Choroid plexus epithelial cell (primary cell): ENCODE measurements around the gene PCBP1.
"Not testable (repeated sequence)": the region's sequence is repeated elsewhere in the genome, so short reads cannot be mapped to it uniquely, and the experiment has no call there.

Source experiments
- DNase-seq: peaks from one replicate; pipeline ENCODE4 v3.0.0-alpha.2; 2010; ENCODE audit warnings: low read depth
- H3K4me3 ChIP-seq: 2 replicates; pipeline ENCODE4 v1.5.1; 2011; ENCODE audit warnings: low read depth, mild to moderate bottlenecking, control low read depth, low read length, moderate library complexity
- TF ChIP-seq, protein P1 (sequence below): conservative IDR thresholded peaks from 2 replicates; pipeline ENCODE4 v1.5.1; 2011; ENCODE audit warnings: low read depth, mild to moderate bottlenecking, control low read depth, inconsistent platforms, low read length, moderate library complexity

The PCBP1 gene

DNA sequence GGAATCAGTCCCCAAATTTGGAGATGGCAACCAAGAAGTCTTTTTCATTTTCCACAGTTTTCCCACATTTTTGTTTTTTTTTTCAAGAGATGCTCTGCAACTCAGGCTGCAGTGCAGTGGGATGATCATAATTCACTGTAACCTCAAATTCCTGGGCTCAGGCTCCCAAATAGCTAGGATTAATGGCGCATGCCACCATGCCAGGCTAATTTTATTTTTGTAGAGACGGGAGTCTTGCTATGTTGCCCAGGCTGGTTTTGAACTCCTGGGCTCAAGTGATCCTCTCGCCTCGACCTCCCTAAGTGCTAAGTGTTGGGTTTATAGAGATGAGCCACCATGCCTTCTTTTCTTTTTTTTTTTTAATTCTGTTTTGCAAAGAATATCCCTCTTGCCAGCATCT lies 35.2 kb downstream of the PCBP1 start:
- H3K4me3 ChIP-seq: no peak overlapping the region
- TF ChIP-seq, protein P1, sequence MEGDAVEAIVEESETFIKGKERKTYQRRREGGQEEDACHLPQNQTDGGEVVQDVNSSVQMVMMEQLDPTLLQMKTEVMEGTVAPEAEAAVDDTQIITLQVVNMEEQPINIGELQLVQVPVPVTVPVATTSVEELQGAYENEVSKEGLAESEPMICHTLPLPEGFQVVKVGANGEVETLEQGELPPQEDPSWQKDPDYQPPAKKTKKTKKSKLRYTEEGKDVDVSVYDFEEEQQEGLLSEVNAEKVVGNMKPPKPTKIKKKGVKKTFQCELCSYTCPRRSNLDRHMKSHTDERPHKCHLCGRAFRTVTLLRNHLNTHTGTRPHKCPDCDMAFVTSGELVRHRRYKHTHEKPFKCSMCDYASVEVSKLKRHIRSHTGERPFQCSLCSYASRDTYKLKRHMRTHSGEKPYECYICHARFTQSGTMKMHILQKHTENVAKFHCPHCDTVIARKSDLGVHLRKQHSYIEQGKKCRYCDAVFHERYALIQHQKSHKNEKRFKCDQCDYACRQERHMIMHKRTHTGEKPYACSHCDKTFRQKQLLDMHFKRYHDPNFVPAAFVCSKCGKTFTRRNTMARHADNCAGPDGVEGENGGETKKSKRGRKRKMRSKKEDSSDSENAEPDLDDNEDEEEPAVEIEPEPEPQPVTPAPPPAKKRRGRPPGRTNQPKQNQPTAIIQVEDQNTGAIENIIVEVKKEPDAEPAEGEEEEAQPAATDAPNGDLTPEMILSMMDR: no peak
- no peak for DNase-seq

DNA sequence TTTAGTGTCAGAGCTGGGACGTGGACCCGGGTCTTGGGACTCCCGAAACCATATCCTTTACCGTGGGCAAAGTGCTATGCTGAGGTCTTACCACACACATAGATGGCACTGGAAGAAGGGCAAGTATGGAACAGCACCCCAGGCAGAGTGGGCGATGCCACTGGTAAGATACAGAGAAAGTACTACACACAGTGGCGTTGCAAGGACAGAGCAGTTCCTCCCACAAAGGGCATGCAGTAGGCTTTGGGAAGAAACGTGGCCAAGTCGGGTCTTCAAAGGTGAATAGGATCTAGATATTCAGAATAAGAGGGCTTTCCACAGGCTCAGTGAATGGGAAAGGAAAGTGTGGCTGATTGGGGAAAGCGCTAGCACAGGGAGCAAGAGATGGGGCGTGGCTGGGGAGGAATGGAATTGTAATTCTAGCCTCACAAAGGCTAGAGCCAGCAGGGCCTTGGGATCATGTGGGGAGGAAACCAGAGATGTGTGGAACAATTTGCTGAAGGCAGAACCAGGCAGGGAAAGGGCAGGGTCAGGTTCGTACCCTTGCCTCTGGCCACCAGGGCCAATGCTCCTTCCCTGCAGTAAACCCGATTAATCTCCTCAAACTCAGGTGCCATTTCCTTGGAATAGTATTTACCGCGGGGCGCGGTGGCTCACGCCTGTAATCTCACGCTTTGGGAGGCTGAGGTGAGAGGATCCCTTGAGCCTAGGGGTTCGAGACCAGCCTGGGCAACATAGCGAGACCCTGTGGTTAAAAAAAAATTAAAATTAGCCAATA lies 36.0 kb downstream of the PCBP1 start:
- peak overlapping the region; percentile 66 for H3K4me3 ChIP-seq
- TF ChIP-seq, protein P1: no peak
- DNase-seq: peak; percentile 77

DNA sequence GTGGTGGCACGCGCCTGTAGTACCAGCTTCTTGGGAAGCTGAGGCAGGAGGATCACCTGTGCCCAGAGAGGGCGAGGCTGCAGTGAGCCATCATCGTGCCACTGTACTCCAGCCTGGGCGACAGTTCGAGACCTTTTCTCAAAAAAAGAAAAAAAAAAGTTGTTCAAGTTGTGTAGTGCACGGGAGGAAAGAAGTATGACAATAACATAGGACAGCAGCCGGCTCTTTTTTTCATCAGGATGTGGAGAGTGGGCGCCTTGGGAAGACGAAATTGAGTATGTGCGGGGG lies 36.5 kb downstream of the PCBP1 start:
- peak overlapping the region; percentile 66 for H3K4me3 ChIP-seq
- TF ChIP-seq, protein P1: no peak
- no peak for DNase-seq

DNA sequence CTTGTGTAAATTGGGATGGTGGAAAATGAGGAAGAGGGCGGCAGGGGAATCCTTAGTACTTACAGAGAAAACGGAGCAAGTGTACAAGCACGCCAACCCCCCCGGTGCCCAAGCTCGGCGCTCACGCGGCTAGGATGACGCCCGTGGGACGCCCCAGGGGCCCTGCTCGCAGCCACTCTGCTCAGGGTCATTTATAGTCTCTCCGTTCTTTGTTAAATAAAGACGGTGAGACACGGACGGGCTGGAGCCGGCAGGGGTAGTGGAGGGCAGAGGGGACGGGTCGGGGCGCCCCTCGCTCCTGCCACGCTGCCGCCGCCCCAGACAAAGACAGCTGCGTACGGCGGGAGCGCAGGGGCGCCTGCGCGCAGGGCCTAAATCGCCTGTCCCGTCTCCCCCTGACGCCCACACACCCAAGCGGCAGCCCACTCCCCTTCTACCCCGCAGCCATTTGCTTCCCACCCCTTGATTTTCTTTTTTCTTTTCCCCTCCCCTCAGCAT lies 37.8 kb downstream of the PCBP1 start:
- peak overlapping the region; percentile 66 for H3K4me3 ChIP-seq
- TF ChIP-seq, protein P1: no peak
- DNase-seq: peak; percentile 68

DNA sequence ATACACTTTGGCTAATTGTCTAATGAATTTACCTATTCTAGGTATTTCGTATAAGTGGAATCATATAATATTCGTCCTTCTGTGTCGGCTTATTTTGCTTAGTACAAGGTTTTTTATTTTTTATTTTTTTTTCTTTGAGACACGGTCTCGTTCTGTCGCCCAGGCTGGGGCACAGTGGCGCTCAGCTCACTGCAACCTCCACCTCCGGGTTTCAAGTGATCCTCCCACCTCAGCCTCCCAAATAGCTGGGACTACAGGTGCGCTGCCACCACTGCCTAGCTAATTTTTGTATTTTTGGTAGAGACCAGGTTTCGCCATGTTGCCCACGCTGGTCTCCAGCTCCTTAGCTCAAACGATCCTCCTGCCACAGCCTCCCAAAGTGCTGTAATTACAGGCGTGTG lies 38.2 kb downstream of the PCBP1 start:
- DNase-seq: no peak

DNA sequence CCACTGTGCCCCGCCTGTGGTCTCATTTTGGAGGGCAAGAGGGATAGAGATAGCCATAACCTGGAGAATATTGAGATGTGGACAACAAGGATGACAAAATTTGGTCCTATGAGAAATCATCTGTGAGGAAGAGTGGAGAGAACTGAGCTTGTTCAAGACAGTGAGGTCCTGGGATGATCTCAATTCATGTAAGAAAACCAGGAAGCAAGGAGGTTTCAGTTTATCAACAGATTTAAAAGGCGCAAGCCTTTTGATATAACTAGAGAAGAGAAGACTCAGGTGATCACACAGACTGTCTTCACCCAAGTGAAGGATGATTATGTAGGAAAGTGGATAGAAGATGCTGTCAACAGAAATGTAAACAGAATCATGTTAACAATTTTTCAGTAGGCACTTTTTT lies 39.1 kb downstream of the PCBP1 start:
- no peak for DNase-seq
- H3K4me3 ChIP-seq: no peak overlapping the region
- TF ChIP-seq, protein P1: no peak

More for the DNA sequence above, 38.2 kb downstream of the PCBP1 start:
- TF ChIP-seq, protein P1: no peak
- peak overlapping the region; percentile 66 for H3K4me3 ChIP-seq

DNA sequence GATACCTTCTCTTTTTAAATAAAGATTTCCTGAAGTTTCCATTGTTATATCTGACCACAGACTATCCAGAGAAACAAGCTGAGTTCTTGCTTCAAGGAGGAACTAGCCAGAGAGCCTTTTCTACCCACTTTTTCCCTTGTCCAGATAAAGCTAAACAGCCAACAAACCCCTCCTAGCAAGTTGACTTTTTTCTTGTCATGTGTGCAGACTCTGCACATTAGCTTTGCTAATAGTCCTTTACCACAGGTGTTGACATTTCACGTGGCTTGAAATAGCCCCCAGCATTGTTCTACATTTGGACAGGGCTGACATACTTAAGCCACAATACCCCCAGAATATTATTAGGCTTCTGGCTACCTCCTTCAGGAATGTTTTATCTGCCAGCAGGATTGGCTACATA lies 40.7 kb downstream of the PCBP1 start:
- no peak for DNase-seq
- TF ChIP-seq, protein P1: no peak
- no peak overlapping the region for H3K4me3 ChIP-seq

DNA sequence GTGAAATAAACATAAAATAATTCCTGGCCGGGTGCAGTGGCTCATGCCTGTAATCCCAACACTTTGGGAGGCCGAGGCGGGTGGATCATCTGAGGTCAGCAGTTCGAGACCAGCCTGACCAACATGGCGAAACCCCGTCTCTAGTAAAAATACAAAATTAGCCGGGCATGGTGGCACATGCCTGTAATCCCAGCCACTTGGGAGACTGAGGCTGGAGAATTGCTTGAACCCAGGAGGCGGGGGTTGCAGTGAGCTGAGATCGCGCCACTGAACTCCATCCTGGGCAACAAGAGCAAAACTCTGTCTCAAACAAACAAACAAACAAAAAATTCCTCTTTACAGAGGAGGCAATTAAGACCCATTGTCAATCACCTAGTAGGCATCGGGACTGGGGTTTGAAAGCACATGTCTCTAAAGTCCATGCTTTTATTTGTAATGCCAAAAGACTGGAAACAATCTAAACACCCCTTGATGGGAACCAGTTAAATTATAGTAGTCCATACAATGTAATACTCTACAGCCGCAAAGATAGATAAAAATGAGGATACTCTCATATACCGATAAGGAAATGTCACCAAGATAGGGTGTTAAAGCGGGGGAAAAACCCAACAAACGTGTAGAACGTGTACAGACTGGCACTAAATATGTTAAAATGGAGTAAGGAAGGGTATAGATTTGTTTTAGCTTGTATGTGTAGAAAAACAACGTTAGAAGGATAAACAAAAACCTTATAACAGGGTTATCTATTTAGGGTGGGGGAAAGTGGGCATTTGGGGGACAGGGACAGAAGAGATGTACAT lies 44.3 kb downstream of the PCBP1 start:
- DNase-seq, H3K4me3 ChIP-seq: not testable (repeated sequence)
